Neural cell (in vitro differentiated cells): ENCODE data around the gene SLC12A3. TPM values are rescaled to one million over a fixed set of nuclear protein-coding genes. Genes with fewer than 3 reads are reported as not detected.

ENCODE experiments used
- H2AFZ ChIP-seq: fragments of 200-600, 300-800 bp; sonication (generic), shearing (Covaris generic); 2 replicates; pipeline ENCODE4 v1.6.0; 2014; ENCODE audit warnings: low read depth, mild to moderate bottlenecking, antibody characterized with exemption, low read length, moderate library complexity
- H3F3A ChIP-seq: fragments of 200-600 bp; shearing (Covaris generic); 2 replicates; pipeline ENCODE4 v1.6.1; 2016; ENCODE audit warnings: mild to moderate bottlenecking, moderate library complexity, mixed read lengths, antibody characterized with exemption, low read length; ENCODE audit not compliant: insufficient read depth, poor library complexity, severe bottlenecking
- H3K27ac ChIP-seq: fragments of 200-600, 300-800 bp; sonication (generic), shearing (Covaris generic); 2 replicates; pipeline ENCODE4 v1.5.1; 2014; ENCODE audit warnings: mild to moderate bottlenecking, low read length, moderate library complexity
- H3K27me3 ChIP-seq: fragments of 300-800, 200-600 bp; sonication (generic), shearing (Covaris generic); 2 replicates; pipeline ENCODE4 v1.6.0; 2014; ENCODE audit warnings: mild to moderate bottlenecking, low read depth, low read length, moderate library complexity; ENCODE audit not compliant: insufficient read depth
- H3K36me3 ChIP-seq: fragments of 300-800, 200-600 bp; sonication (generic), shearing (Covaris generic); 2 replicates; pipeline ENCODE4 v1.5.1; 2014; ENCODE audit warnings: mild to moderate bottlenecking, antibody characterized with exemption, low read length, moderate library complexity; ENCODE audit not compliant: insufficient read depth
- H3K4me2 ChIP-seq: fragments of 300-800, 200-600 bp; sonication (generic), shearing (Covaris generic); 2 replicates; pipeline ENCODE4 v1.6.0; 2014; ENCODE audit warnings: mild to moderate bottlenecking, low read length
- H3K4me3 ChIP-seq: fragments of 300-800, 200-600 bp; sonication (generic), shearing (Covaris generic); 2 replicates; pipeline ENCODE4 v1.5.1; 2014; ENCODE audit warnings: mild to moderate bottlenecking, low read length, moderate library complexity
- H3K79me2 ChIP-seq: fragments of 200-600 bp; shearing (Covaris generic); replicated peaks from 2 replicates; pipeline ENCODE4 v1.6.0; 2014; ENCODE audit warnings: mild to moderate bottlenecking, low read length, moderate library complexity; ENCODE audit not compliant: insufficient read depth
- H3K9ac ChIP-seq: fragments of 300-800, 200-600 bp; sonication (generic), shearing (Covaris generic); 2 replicates; pipeline ENCODE4 v1.6.1; 2016; ENCODE audit warnings: mild to moderate bottlenecking, low read length, mixed read lengths
- H3K9me2 ChIP-seq: fragments of 200-600 bp; shearing (Covaris generic); 2 replicates; pipeline ENCODE4 v1.6.1; 2016; ENCODE audit warnings: mild to moderate bottlenecking, low read length, mixed read lengths; ENCODE audit not compliant: insufficient read depth
- H3K9me3 ChIP-seq: fragments of 200-600, 300-800 bp; sonication (generic), shearing (Covaris generic); 2 replicates; pipeline ENCODE4 v1.6.1; 2016; ENCODE audit warnings: mild to moderate bottlenecking, mixed run types, low read length, moderate library complexity, mixed read lengths
- H4K20me1 ChIP-seq: fragments of 200-600 bp; shearing (Covaris generic); 2 replicates; pipeline ENCODE4 v1.6.1; 2016; ENCODE audit warnings: mild to moderate bottlenecking, mixed run types; ENCODE audit not compliant: insufficient read depth
- EP300 ChIP-seq: fragments of 450-650 bp; conservative IDR thresholded peaks from 2 replicates; pipeline ENCODE4 v1.6.1; 2014; ENCODE audit warnings: antibody characterized with exemption, mild to moderate bottlenecking, moderate library complexity; ENCODE audit not compliant: poor library complexity, severe bottlenecking
- EZH2 ChIP-seq: fragments of 200-600, 300-800 bp; shearing (Covaris generic), sonication (generic); IDR thresholded peaks from 2 replicates; pipeline ENCODE4 v1.6.1; 2014; ENCODE audit warnings: antibody characterized with exemption, low read length, borderline replicate concordance, mild to moderate bottlenecking; ENCODE audit not compliant: insufficient read depth, poor library complexity, severe bottlenecking
- MXI1 ChIP-seq: fragments of 450-650 bp; conservative IDR thresholded peaks from 2 replicates; pipeline ENCODE4 v1.6.1; 2014; ENCODE audit warnings: antibody characterized with exemption, mild to moderate bottlenecking; ENCODE audit not compliant: poor library complexity, severe bottlenecking
- POLR2AphosphoS5 ChIP-seq: IDR thresholded peaks from 2 replicates; pipeline ENCODE4 v1.6.1; 2012
- RAD21 ChIP-seq: fragments of 450-650 bp; conservative IDR thresholded peaks from 2 replicates; pipeline ENCODE4 v1.6.1; 2014; ENCODE audit warnings: antibody characterized with exemption, mild to moderate bottlenecking, moderate library complexity
- SMC3 ChIP-seq: fragments of 450-650 bp; conservative IDR thresholded peaks from 2 replicates; pipeline ENCODE4 v1.6.1; 2014; ENCODE audit warnings: antibody characterized with exemption, mild to moderate bottlenecking, moderate library complexity; ENCODE audit not compliant: poor library complexity
- TAF1 ChIP-seq: IDR thresholded peaks from 2 replicates; pipeline ENCODE4 v1.6.1; 2012; ENCODE audit warnings: low read depth
- polyA plus RNA-seq: library from polyadenylated mRNA; depleted of rRNA; stranded (reverse); fragments of >200 nt; gene quantifications from 2 replicates; pipeline ENCODE4 v1.2.3, GENCODE V29; 2014
- TF ChIP-seq, protein P1 (sequence below): IDR thresholded peaks from 2 replicates; pipeline ENCODE4 v1.6.1; 2012; ENCODE audit warnings: borderline replicate concordance
- TF ChIP-seq, protein P2 (sequence below): fragments of 450-650 bp; IDR thresholded peaks from 2 replicates; pipeline ENCODE4 v1.5.1; 2014; ENCODE audit warnings: antibody characterized with exemption, mild to moderate bottlenecking, moderate library complexity; ENCODE audit not compliant: poor library complexity, severe bottlenecking

Gene SLC12A3
- polyA plus RNA-seq, 1 donor from 2014 or later = 0.09 TPM

DNA sequence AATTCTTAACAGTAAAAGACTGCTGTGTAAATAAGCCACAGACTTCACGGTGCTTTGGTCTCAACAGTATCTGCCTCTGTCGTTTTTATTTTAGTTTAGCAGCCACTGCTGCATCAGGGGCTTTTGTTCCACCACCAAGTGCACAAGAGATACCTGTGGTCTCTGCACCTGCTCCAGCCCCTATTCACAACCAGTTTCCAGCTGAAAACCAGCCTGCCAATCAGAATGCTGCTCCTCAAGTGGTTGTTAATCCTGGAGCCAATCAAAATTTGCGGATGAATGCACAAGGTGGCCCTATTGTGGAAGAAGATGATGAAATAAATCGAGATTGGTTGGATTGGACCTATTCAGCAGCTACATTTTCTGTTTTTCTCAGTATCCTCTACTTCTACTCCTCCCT, 74.8 kb downstream of the SLC12A3 start:
- H3K27ac ChIP-seq = no peak overlapping the region
- H3K9me3 ChIP-seq = no peaks in the 10 kb centered on the region
- TF ChIP-seq, protein P1, sequence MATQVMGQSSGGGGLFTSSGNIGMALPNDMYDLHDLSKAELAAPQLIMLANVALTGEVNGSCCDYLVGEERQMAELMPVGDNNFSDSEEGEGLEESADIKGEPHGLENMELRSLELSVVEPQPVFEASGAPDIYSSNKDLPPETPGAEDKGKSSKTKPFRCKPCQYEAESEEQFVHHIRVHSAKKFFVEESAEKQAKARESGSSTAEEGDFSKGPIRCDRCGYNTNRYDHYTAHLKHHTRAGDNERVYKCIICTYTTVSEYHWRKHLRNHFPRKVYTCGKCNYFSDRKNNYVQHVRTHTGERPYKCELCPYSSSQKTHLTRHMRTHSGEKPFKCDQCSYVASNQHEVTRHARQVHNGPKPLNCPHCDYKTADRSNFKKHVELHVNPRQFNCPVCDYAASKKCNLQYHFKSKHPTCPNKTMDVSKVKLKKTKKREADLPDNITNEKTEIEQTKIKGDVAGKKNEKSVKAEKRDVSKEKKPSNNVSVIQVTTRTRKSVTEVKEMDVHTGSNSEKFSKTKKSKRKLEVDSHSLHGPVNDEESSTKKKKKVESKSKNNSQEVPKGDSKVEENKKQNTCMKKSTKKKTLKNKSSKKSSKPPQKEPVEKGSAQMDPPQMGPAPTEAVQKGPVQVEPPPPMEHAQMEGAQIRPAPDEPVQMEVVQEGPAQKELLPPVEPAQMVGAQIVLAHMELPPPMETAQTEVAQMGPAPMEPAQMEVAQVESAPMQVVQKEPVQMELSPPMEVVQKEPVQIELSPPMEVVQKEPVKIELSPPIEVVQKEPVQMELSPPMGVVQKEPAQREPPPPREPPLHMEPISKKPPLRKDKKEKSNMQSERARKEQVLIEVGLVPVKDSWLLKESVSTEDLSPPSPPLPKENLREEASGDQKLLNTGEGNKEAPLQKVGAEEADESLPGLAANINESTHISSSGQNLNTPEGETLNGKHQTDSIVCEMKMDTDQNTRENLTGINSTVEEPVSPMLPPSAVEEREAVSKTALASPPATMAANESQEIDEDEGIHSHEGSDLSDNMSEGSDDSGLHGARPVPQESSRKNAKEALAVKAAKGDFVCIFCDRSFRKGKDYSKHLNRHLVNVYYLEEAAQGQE = no peak
- TF ChIP-seq EZH2 (no peak), MXI1 (no peak), EP300 (no peak), POLR2AphosphoS5 (no peak), TAF1 (no peak), SMC3 (no peak), RAD21 (no peak)
- TF ChIP-seq, protein P2, sequence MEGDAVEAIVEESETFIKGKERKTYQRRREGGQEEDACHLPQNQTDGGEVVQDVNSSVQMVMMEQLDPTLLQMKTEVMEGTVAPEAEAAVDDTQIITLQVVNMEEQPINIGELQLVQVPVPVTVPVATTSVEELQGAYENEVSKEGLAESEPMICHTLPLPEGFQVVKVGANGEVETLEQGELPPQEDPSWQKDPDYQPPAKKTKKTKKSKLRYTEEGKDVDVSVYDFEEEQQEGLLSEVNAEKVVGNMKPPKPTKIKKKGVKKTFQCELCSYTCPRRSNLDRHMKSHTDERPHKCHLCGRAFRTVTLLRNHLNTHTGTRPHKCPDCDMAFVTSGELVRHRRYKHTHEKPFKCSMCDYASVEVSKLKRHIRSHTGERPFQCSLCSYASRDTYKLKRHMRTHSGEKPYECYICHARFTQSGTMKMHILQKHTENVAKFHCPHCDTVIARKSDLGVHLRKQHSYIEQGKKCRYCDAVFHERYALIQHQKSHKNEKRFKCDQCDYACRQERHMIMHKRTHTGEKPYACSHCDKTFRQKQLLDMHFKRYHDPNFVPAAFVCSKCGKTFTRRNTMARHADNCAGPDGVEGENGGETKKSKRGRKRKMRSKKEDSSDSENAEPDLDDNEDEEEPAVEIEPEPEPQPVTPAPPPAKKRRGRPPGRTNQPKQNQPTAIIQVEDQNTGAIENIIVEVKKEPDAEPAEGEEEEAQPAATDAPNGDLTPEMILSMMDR = no peak
- no peaks in the 10 kb centered on the region for H3F3A ChIP-seq
- no peaks in the 10 kb centered on the region for H4K20me1 ChIP-seq
- H3K4me2 ChIP-seq = no peak overlapping the region
- H3K79me2 ChIP-seq = no peaks in the 10 kb centered on the region
- H3K27me3 ChIP-seq = no peaks in the 10 kb centered on the region
- H3K9ac ChIP-seq = no peak overlapping the region
- H2AFZ ChIP-seq = no peak overlapping the region
- peaks cover 4% of the 10 kb centered on the region for H3K36me3 ChIP-seq
- H3K9me2 ChIP-seq = no peaks in the 10 kb centered on the region
- H3K4me3 ChIP-seq = no peak overlapping the region

DNA sequence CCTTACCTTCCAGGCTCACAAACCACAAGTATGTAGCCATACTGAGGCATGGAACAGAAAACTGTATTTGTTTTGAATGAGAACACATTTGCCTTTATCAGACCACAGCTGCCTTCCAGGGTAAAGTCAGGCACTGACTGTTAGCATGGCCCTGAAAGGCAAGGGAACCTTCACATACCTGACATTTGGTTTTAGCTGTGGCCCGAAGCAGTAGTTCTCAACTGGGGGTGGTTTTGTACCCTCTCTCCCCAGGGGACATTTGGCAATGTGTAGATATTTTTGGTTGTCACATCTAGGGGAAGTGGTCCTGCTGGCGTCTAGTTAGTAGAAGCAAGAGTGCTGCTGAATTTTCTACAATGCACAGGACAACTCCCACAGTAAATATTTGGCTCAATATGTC, 76.1 kb downstream of the SLC12A3 start:
- Histone ChIP-seq H3K9me2 (no peaks in the 10 kb centered on the region), H3K27ac (no peak overlapping the region), H2AFZ (no peak overlapping the region), H3K79me2 (no peaks in the 10 kb centered on the region), H3F3A (no peaks in the 10 kb centered on the region), H3K4me3 (no peak overlapping the region), H3K9ac (no peak overlapping the region), H3K36me3 (peaks cover 4% of the 10 kb centered on the region), H3K9me3 (no peaks in the 10 kb centered on the region), H3K27me3 (no peaks in the 10 kb centered on the region), H3K4me2 (no peak overlapping the region), H4K20me1 (no peaks in the 10 kb centered on the region)
- TF ChIP-seq POLR2AphosphoS5 (no peak), EZH2 (no peak), SMC3 (no peak), RAD21 (no peak), MXI1 (no peak), TAF1 (no peak), EP300 (no peak)
- TF ChIP-seq, protein P2 = no peak
- TF ChIP-seq, protein P1 = no peak
